ENCODE data around the gene PRKAG2. TPM values are rescaled to one million over a fixed set of nuclear protein-coding genes. Genes with fewer than 3 reads are reported as not detected.

Gene PRKAG2
- total and polyA plus RNA-seq, 2 of the 8 experiments (the other 6 are each of a cell fraction or from before 2014, with no cell fraction given), result 7.5 to 18.1 TPM

GRCh38 chr7:151732292-151732691, 144.6 kb downstream of the PRKAG2 start (continued):
- TF ChIP-seq HDAC2 (IDR thresholded peaks at IDR 0.05; ENCODE audit: borderline replicate concordance in 1 of 2, low read depth in 2 of 2, low read length in 2 of 2) (no peak), SUZ12 (IDR thresholded peaks at IDR 0.05; ENCODE audit: low read length) (no peak), MAFK (IDR thresholded peaks at IDR 0.05; ENCODE audit: low read depth, low read length) (no peak), JUN (IDR thresholded peaks at IDR 0.05; ENCODE audit: low read depth, low read length) (no peak), EP300 (IDR thresholded peaks at IDR 0.05; ENCODE audit: borderline replicate concordance in 1 of 2, low read depth in 2 of 2, low read length in 2 of 2) (no peak), POLR2AphosphoS5 (IDR thresholded peaks at IDR 0.05; ENCODE audit: low read depth, low read length) (no peak), GABPA (IDR thresholded peaks at IDR 0.05; ENCODE audit: borderline replicate concordance, insufficient read depth, low read length) (no peak)

All from H1 (cell line).